ENCODE results near the gene TXN2.

GRCh38 chr22:36443198-36443770 is 38.2 kb downstream of the TXN2 start:
- TF ChIP-seq, protein P1, sequence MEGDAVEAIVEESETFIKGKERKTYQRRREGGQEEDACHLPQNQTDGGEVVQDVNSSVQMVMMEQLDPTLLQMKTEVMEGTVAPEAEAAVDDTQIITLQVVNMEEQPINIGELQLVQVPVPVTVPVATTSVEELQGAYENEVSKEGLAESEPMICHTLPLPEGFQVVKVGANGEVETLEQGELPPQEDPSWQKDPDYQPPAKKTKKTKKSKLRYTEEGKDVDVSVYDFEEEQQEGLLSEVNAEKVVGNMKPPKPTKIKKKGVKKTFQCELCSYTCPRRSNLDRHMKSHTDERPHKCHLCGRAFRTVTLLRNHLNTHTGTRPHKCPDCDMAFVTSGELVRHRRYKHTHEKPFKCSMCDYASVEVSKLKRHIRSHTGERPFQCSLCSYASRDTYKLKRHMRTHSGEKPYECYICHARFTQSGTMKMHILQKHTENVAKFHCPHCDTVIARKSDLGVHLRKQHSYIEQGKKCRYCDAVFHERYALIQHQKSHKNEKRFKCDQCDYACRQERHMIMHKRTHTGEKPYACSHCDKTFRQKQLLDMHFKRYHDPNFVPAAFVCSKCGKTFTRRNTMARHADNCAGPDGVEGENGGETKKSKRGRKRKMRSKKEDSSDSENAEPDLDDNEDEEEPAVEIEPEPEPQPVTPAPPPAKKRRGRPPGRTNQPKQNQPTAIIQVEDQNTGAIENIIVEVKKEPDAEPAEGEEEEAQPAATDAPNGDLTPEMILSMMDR (IDR thresholded peaks at IDR 0.05; ENCODE audit: insufficient read depth, low read depth, low read length), result no peak
- no peak for TF ChIP-seq EZH2 (IDR thresholded peaks at IDR 0.05; ENCODE audit: insufficient read depth, low read length)
